ENCODE results near the gene AKAP4.

The AKAP4 gene

GRCh38 chrX:50200907-50201306, at the start of gene AKAP4:
TSS of gene AKAP4 (minus strand) at chrX:50201007. CDS start at chrX:50200889, 118 bp downstream.
- DNase-seq, result no peak

- DNase-seq, result no peak
These were observed 10.7 kb upstream of the AKAP4 start for GRCh38 chrX:50211510-50211909.

- DNase-seq, result no peak
These were observed 5.9 kb upstream of the AKAP4 start for GRCh38 chrX:50206753-50207152.

- DNase-seq, result peak in 51 of 56 donors; percentile 3 to 76 (median 46)
These were observed 3.6 kb upstream of the AKAP4 start, which contains the start of gene CCNB3 for GRCh38 chrX:50204364-50204899. TSS of gene CCNB3 (plus strand) at chrX:50204765. CDS start at chrX:50285164, 80,399 bp downstream.

- no peak for DNase-seq
These were observed 1.7 kb upstream of the AKAP4 start for GRCh38 chrX:50202539-50202938.

GRCh38 chrX:50198348-50198747, 2.5 kb downstream of the AKAP4 start:
- no peak for DNase-seq

GRCh38 chrX:50188859-50189600, 11.8 kb downstream of the AKAP4 start:
- no peak for DNase-seq

- DNase-seq, result no peak
These were observed 16.9 kb downstream of the AKAP4 start for GRCh38 chrX:50183891-50184290.

GRCh38 chrX:50180073-50180940, 20.5 kb downstream of the AKAP4 start:
- DNase-seq, result no peak

- DNase-seq, result no peak
These were observed 31.1 kb downstream of the AKAP4 start for GRCh38 chrX:50169717-50170116.

- DNase-seq, result no peak
These were observed 32.5 kb downstream of the AKAP4 start for GRCh38 chrX:50168241-50168687.

GRCh38 chrX:50167366-50167765, 33.4 kb downstream of the AKAP4 start:
- no peak for DNase-seq

GRCh38 chrX:50165727-50166126, 35.1 kb downstream of the AKAP4 start:
- no peak for DNase-seq

GRCh38 chrX:50161127-50161526, 39.7 kb downstream of the AKAP4 start:
- no peak for DNase-seq

GRCh38 chrX:50158593-50158992, 42.2 kb downstream of the AKAP4 start:
- DNase-seq, result no peak

GRCh38 chrX:50157545-50158135, 43.2 kb downstream of the AKAP4 start:
- no peak for DNase-seq

- no peak for DNase-seq
These were observed 46.4 kb downstream of the AKAP4 start for GRCh38 chrX:50154429-50154828.

GRCh38 chrX:50152456-50152855, 48.4 kb downstream of the AKAP4 start:
- no peak for DNase-seq

GRCh38 chrX:50147972-50148371, 52.8 kb downstream of the AKAP4 start:
- DNase-seq, result no peak

Data from nucleus accumbens (tissue), 56 donors.